AG04449 (cell line): ENCODE results near the gene ATOSA.

Experiments used
- CTCF ChIA-PET: fragments of 350-600 bp; formaldehyde crosslinking; extraction: SDS; loops from one replicate; lab custom pipeline; 2021; ENCODE audit warnings: antibody characterized with exemption; lab: Yijun Ruan, JAX
- POLR2A ChIA-PET: fragments of 400-600, 350-600 bp; formaldehyde crosslinking; extraction: SDS; loops from one replicate; lab custom pipeline; 2020; ENCODE audit warnings: antibody characterized with exemption, inconsistent platforms; lab: Yijun Ruan, JAX
- DNase-seq: peaks from one replicate; pipeline ENCODE4 v3.0.0-alpha.2; 2010; ENCODE audit warnings: low read depth, low spot score
- H3K4me3 ChIP-seq: 2 replicates; pipeline ENCODE4 v1.5.1; 2011; ENCODE audit warnings: low read depth, mild to moderate bottlenecking, control low read depth, low read length
- TF ChIP-seq, protein P1 (sequence below): IDR thresholded peaks from one replicate; pipeline ENCODE4 v1.5.1; 2011; ENCODE audit warnings: mild to moderate bottlenecking, moderate library complexity, low read length, control low read depth, inconsistent platforms; ENCODE audit not compliant: insufficient read depth; ENCODE audit errors: missing control alignments

Gene ATOSA

GRCh38 chr15:52680761-52681160 lies 1.6 kb upstream of the ATOSA start:
- TF ChIP-seq, protein P1, sequence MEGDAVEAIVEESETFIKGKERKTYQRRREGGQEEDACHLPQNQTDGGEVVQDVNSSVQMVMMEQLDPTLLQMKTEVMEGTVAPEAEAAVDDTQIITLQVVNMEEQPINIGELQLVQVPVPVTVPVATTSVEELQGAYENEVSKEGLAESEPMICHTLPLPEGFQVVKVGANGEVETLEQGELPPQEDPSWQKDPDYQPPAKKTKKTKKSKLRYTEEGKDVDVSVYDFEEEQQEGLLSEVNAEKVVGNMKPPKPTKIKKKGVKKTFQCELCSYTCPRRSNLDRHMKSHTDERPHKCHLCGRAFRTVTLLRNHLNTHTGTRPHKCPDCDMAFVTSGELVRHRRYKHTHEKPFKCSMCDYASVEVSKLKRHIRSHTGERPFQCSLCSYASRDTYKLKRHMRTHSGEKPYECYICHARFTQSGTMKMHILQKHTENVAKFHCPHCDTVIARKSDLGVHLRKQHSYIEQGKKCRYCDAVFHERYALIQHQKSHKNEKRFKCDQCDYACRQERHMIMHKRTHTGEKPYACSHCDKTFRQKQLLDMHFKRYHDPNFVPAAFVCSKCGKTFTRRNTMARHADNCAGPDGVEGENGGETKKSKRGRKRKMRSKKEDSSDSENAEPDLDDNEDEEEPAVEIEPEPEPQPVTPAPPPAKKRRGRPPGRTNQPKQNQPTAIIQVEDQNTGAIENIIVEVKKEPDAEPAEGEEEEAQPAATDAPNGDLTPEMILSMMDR: no peak
- ChIA-PET CTCF (interaction anchor here (1.4 kb wide), 1 partner anchor 154 kb away, joined by 3 read pairs; no protein-coding TSS in a partner anchor), POLR2A (no interaction called here)
- DNase-seq: no peak
- H3K4me3 ChIP-seq: no peak overlapping the region

GRCh38 chr15:52680041-52680391 lies 828 bp upstream of the ATOSA start:
- ChIA-PET CTCF (interaction anchor here (1.4 kb wide), 1 partner anchor 153 kb away, joined by 3 read pairs; no protein-coding TSS in a partner anchor), POLR2A (interaction anchor here (0.8 kb wide), 1 partner anchor 9 kb away, joined by 4 read pairs; no protein-coding TSS in a partner anchor)
- H3K4me3 ChIP-seq: peak overlapping the region; percentile 84
- TF ChIP-seq, protein P1: no peak
- no peak for DNase-seq

DNA sequence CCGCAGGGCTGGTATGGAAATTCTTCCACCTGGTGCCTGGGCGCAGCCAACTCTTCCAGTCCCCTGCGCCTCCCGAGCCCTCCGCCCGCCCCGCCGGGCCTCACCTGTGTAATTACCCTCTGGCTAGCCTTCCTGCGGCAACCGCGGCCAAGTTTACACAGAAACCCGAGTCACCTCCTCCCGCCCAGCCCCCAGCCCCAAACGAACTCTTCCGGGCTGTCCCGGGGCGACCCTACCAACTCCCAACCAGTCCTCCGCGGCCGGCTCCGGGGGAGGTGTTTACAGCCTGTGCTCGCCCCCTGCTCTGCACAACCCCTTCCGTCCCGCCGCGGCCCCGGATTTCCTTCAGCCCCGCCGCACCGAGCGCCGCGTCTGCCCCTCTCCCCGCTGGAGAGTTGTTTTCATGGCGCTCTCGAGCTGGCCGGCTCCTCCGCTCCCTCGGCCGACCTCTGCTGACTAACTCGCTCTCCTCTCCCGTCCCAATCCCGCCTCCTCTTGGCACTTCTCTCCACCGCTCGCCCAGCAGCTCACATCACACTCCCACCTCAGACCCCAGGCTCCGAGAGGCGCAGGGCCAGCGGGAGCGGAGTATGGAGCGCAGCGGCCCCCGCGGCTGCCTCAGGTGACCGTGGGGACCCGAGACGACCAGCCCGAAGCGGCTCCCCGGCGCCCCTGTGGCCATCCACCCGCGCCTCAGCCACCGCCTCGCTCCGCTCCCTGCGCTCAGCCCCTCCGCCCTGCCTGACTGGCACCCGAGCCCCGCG lies 538 bp downstream of the ATOSA start:
- CTCF ChIA-PET: interaction anchor here (1.1 kb wide), 1 partner anchor 10 kb away, joined by 3 read pairs; no protein-coding TSS in a partner anchor
- peak overlapping the region; percentile 84 for H3K4me3 ChIP-seq
- TF ChIP-seq, protein P1: no peak
- POLR2A ChIA-PET: interaction anchor here (0.7 to 0.9 kb wide), 2 partner anchors 16 to 19 kb away, joined by 3 read pairs; no protein-coding TSS in a partner anchor
- DNase-seq: no peak

GRCh38 chr15:52677593-52678467 lies 1.4 kb downstream of the ATOSA start:
- ChIA-PET POLR2A (no interaction called here), CTCF (interaction anchor here (0.8 to 1.1 kb wide), 3 partner anchors 9 to 421 kb away, joined by 3 read pairs; no protein-coding TSS in a partner anchor)
- DNase-seq: no peak
- peak overlapping the region; percentile 84 for H3K4me3 ChIP-seq
- TF ChIP-seq, protein P1: peak; percentile 34

GRCh38 chr15:52674831-52675230 lies 4.4 kb downstream of the ATOSA start:
- DNase-seq: no peak
- CTCF ChIA-PET: no interaction called here
- TF ChIP-seq, protein P1: no peak
- POLR2A ChIA-PET: no interaction called here
- no peak overlapping the region for H3K4me3 ChIP-seq

GRCh38 chr15:52673734-52674133 lies 5.5 kb downstream of the ATOSA start:
- no peak overlapping the region for H3K4me3 ChIP-seq
- CTCF ChIA-PET: no interaction called here
- POLR2A ChIA-PET: no interaction called here
- no peak for DNase-seq
- TF ChIP-seq, protein P1: no peak
